GM10248 (cell line): ENCODE data around the gene IMMP2L.

Experiments
- CTCF ChIA-PET: fragments of 300-600 bp; sonication (Branson Sonifier 250); formaldehyde crosslinking; extraction: SDS; loops from one replicate; lab custom pipeline; 2021; ENCODE audit warnings: antibody characterized with exemption; lab: Yijun Ruan, JAX
- POLR2A ChIA-PET: fragments of 350-650 bp; sonication (Branson Sonifier 250); formaldehyde crosslinking; extraction: SDS; loops from one replicate; lab custom pipeline; 2020; ENCODE audit warnings: antibody characterized with exemption; lab: Yijun Ruan, JAX
- DNase-seq: peaks from one replicate; pipeline ENCODE4 v3.0.0; 2012; ENCODE audit errors: extremely low spot score
- TF ChIP-seq, protein P1 (sequence below): IDR thresholded peaks from 2 replicates; pipeline ENCODE4 v1.5.1; 2012; ENCODE audit warnings: mild to moderate bottlenecking, low read depth; ENCODE audit errors: extremely low read depth, missing control alignments, control extremely low read depth

IMMP2L gene

DNA sequence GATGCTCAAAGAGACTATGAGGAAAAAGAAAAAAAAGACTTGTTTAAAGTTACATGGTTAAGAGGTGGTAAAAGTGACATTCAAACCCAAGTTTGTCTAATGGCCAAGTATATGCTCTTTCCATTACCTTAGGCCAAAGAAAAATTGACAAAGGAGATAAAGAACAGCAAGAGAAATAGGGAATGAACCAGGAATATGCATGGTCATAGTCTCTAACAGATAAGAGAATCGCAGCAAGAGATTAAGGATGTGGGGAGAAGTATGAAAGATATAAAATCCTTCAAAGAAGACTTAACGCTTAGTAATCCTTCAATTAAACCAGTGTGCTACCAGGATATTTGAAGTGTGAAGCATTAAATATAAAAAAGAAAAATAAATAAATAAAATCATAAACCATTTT, 494.6 kb downstream of the IMMP2L start:
- ChIA-PET CTCF (no interaction called here), POLR2A (no interaction called here)
- TF ChIP-seq, protein P1, sequence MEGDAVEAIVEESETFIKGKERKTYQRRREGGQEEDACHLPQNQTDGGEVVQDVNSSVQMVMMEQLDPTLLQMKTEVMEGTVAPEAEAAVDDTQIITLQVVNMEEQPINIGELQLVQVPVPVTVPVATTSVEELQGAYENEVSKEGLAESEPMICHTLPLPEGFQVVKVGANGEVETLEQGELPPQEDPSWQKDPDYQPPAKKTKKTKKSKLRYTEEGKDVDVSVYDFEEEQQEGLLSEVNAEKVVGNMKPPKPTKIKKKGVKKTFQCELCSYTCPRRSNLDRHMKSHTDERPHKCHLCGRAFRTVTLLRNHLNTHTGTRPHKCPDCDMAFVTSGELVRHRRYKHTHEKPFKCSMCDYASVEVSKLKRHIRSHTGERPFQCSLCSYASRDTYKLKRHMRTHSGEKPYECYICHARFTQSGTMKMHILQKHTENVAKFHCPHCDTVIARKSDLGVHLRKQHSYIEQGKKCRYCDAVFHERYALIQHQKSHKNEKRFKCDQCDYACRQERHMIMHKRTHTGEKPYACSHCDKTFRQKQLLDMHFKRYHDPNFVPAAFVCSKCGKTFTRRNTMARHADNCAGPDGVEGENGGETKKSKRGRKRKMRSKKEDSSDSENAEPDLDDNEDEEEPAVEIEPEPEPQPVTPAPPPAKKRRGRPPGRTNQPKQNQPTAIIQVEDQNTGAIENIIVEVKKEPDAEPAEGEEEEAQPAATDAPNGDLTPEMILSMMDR, result no peak
- no peak for DNase-seq

DNA sequence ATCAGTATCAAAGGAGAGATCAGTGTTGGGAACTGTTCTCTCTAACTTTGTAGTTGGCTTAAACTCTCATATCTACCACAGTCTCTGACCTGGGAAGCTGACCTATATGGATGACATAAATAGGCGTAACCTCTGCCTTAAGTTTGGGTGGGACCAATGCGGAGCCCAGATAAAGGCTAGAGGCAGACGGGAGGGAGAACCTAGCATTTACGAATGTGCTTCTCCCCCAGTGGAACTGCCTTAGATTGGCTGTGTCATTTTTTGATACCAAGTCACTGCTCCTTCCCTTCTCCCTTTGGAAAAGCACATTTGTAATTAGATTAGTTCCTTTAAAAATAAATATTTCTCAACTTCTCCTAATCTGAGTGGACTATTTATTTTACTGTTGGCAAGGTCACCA, 495.0 kb downstream of the IMMP2L start:
- POLR2A ChIA-PET, result no interaction called here
- CTCF ChIA-PET, result no interaction called here
- TF ChIP-seq, protein P1, result no peak
- DNase-seq, result no peak

DNA sequence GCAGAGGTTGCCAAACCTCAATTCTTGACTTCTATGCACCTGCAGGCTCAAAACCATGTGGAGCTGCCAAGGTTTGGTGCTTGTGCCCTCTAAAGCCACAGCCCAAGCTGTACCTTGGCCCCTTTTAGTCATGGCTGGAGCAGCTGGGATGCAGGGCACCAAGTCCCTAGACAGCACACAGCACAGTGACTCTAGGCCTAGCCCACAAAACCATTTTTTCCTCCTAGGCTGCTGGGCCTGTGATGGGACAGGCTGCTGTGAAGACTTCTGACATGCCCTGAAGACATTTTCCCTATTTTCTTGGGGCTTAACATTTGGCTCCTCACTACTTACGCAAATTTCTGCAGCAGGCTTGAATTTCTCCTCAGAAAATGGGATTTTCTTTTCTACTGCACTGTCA, 499.1 kb downstream of the IMMP2L start:
- TF ChIP-seq, protein P1, result no peak
- ChIA-PET POLR2A (no interaction called here), CTCF (interaction anchor here (0.7 kb wide), 1 partner anchor 20 kb away, joined by 3 read pairs; no protein-coding TSS in a partner anchor)
- DNase-seq, result no peak

DNA sequence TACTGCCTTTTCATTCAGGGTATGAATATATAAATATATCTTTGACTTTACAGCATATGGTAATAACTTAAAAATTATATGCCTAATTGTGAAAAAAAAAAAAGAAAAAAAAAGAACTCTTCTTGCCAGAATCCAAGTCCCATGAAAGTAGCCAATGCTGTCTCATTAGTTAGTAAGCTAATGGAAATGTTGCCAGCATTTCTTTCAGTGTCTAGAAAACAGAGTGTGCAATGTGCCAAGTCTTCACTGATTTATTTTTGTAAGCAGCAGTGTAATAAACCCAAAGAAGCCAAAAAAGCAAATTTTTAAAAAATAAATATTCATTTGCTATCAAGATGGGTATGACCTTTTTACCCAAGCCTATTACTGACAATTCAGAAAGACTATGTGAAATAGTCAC, 502.5 kb downstream of the IMMP2L start:
- no peak for DNase-seq
- TF ChIP-seq, protein P1, result no peak
- ChIA-PET CTCF (interaction anchor here (0.7 to 1.2 kb wide), 2 partner anchors 13 to 33 kb away, joined by 3 read pairs; no protein-coding TSS in a partner anchor), POLR2A (no interaction called here)

DNA sequence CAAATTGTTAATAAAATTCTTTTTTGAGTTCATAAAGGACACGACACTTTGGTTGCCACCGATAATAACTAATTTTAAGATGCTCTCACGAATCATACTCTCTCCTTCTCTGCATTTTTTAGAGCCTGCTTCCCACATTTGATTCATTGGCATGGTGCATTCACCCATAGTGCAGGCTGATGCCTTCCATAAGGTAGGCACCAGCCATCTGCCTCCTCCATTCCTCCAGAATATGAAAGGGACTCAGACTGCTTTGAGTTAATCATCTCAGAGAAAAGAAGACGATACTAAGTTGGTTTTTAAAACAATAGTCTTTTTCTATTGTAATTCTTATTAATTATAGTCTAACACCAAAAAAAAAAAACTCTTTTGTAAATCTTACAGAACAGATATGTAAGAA, 505.2 kb downstream of the IMMP2L start:
- no peak for DNase-seq
- ChIA-PET CTCF (no interaction called here), POLR2A (no interaction called here)
- TF ChIP-seq, protein P1, result no peak

DNA sequence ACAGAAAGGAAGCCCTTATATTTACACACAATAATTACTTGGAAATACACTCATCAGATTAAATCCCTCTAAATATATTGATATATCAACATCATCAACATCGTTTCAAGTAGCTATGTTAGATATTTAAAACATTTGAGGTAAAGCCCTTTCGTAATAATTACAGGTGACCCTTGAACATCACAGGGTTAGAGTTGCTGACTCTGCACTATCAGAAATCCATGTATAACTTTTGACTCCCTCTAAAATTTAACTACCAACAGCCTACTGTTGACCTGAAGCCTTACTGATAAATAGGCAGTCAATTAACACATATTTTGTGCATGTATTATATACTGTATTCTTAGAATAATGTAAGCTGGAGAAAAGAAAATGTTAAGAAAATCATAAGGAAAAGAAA, 505.9 kb downstream of the IMMP2L start:
- no peak for DNase-seq
- TF ChIP-seq, protein P1, result no peak
- ChIA-PET POLR2A (no interaction called here), CTCF (interaction anchor here (1.5 kb wide), 1 partner anchor 9 kb away, joined by 5 read pairs; no protein-coding TSS in a partner anchor)
